ENCODE measurements around the gene STK32B.

The STK32B gene

DNA sequence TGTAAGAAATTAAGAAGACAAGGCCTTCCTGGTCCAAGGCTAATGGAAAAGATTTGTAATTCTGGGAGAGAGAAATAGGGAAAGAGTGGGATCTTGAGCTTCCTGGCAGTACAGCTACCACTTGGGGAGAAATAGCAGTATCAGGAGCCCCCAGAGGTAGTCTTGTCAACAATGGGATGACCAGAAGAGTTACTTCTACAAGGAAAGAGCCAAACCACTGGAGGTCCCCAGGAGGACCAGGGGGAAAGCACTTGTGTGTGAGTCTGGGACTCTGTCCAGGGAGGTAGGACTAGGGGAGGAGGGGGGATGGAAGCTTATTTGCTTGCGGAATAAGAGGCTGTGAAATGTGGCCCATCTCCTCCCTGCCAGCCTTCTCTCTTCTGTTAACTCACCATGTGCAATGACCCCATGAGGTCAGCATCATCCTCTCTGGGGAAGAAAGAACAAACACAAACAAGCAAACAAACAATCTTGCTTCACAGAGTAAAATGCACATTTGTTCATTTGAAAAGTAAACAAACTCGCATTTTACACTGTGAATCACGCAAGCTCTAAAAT lies 160.1 kb downstream of the STK32B start:
- no peak for TF ChIP-seq CTCF (IDR thresholded peaks at IDR 0.05; ENCODE audit: poor library complexity, severe bottlenecking)
- Histone ChIP-seq H3K4me1 (ENCODE audit: insufficient read depth, poor library complexity, severe bottlenecking) (no peaks in the 10 kb centered on the region), H3K9me3 (ENCODE audit: severe bottlenecking) (no peaks in the 10 kb centered on the region), H3K4me3 (ENCODE audit: severe bottlenecking) (no peak overlapping the region), H3K36me3 (ENCODE audit: low read depth) (no peaks in the 10 kb centered on the region), H3K27me3 (ENCODE audit: insufficient read depth, poor library complexity, severe bottlenecking) (peaks cover 10% of the 10 kb centered on the region), H3K27ac (ENCODE audit: poor library complexity, severe bottlenecking) (no peak overlapping the region)
- DNase-seq (ENCODE audit: low spot score) (no peak), ATAC-seq (ENCODE audit: low read depth) (no peak)

GRCh38 chr4:5212255-5213013 lies 161.2 kb downstream of the STK32B start:
- H3K27ac ChIP-seq (ENCODE audit: poor library complexity, severe bottlenecking) = no peak overlapping the region
- peaks cover 10% of the 10 kb centered on the region for H3K27me3 ChIP-seq (ENCODE audit: insufficient read depth, poor library complexity, severe bottlenecking)
- no peak for ATAC-seq (ENCODE audit: low read depth)
- no peaks in the 10 kb centered on the region for H3K9me3 ChIP-seq (ENCODE audit: severe bottlenecking)
- no peaks in the 10 kb centered on the region for H3K36me3 ChIP-seq (ENCODE audit: low read depth)
- TF ChIP-seq CTCF (IDR thresholded peaks at IDR 0.05; ENCODE audit: poor library complexity, severe bottlenecking) = no peak
- H3K4me3 ChIP-seq (ENCODE audit: severe bottlenecking) = no peak overlapping the region
- H3K4me1 ChIP-seq (ENCODE audit: insufficient read depth, poor library complexity, severe bottlenecking) = no peaks in the 10 kb centered on the region
- DNase-seq (ENCODE audit: low spot score) = no peak

GRCh38 chr4:5213087-5213595 lies 161.9 kb downstream of the STK32B start:
- DNase-seq (ENCODE audit: low spot score) (no peak), ATAC-seq (ENCODE audit: low read depth) (no peak)
- Histone ChIP-seq H3K27ac (ENCODE audit: poor library complexity, severe bottlenecking) (no peak overlapping the region), H3K4me3 (ENCODE audit: severe bottlenecking) (no peak overlapping the region), H3K9me3 (ENCODE audit: severe bottlenecking) (no peaks in the 10 kb centered on the region), H3K36me3 (ENCODE audit: low read depth) (no peaks in the 10 kb centered on the region), H3K27me3 (ENCODE audit: insufficient read depth, poor library complexity, severe bottlenecking) (peaks cover 10% of the 10 kb centered on the region), H3K4me1 (ENCODE audit: insufficient read depth, poor library complexity, severe bottlenecking) (no peaks in the 10 kb centered on the region)
- no peak for TF ChIP-seq CTCF (IDR thresholded peaks at IDR 0.05; ENCODE audit: poor library complexity, severe bottlenecking)

GRCh38 chr4:5215321-5215720 lies 164.0 kb downstream of the STK32B start:
- Histone ChIP-seq H3K4me3 (ENCODE audit: severe bottlenecking) (no peak overlapping the region), H3K27me3 (ENCODE audit: insufficient read depth, poor library complexity, severe bottlenecking) (peaks cover 10% of the 10 kb centered on the region), H3K4me1 (ENCODE audit: insufficient read depth, poor library complexity, severe bottlenecking) (no peaks in the 10 kb centered on the region), H3K27ac (ENCODE audit: poor library complexity, severe bottlenecking) (no peak overlapping the region), H3K36me3 (ENCODE audit: low read depth) (no peaks in the 10 kb centered on the region), H3K9me3 (ENCODE audit: severe bottlenecking) (no peaks in the 10 kb centered on the region)
- TF ChIP-seq CTCF (IDR thresholded peaks at IDR 0.05; ENCODE audit: poor library complexity, severe bottlenecking) = no peak
- ATAC-seq (ENCODE audit: low read depth) (no peak), DNase-seq (ENCODE audit: low spot score) (no peak)

- Histone ChIP-seq H3K27ac (ENCODE audit: poor library complexity, severe bottlenecking) (no peak overlapping the region), H3K4me1 (ENCODE audit: insufficient read depth, poor library complexity, severe bottlenecking) (no peaks in the 10 kb centered on the region), H3K36me3 (ENCODE audit: low read depth) (no peaks in the 10 kb centered on the region), H3K9me3 (ENCODE audit: severe bottlenecking) (no peaks in the 10 kb centered on the region), H3K4me3 (ENCODE audit: severe bottlenecking) (no peak overlapping the region), H3K27me3 (ENCODE audit: insufficient read depth, poor library complexity, severe bottlenecking) (peaks cover 9% of the 10 kb centered on the region)
- TF ChIP-seq CTCF (IDR thresholded peaks at IDR 0.05; ENCODE audit: poor library complexity, severe bottlenecking) = no peak
- ATAC-seq (ENCODE audit: low read depth) (no peak), DNase-seq (ENCODE audit: low spot score) (no peak)
Measured at GRCh38 chr4:5217421-5217820, 166.1 kb downstream of the STK32B start.
